ENCODE data around the gene PIGA.
A peak's percentile ranks its signal among the peaks of the same experiment; 100 is the strongest.

PIGA gene, protein sequence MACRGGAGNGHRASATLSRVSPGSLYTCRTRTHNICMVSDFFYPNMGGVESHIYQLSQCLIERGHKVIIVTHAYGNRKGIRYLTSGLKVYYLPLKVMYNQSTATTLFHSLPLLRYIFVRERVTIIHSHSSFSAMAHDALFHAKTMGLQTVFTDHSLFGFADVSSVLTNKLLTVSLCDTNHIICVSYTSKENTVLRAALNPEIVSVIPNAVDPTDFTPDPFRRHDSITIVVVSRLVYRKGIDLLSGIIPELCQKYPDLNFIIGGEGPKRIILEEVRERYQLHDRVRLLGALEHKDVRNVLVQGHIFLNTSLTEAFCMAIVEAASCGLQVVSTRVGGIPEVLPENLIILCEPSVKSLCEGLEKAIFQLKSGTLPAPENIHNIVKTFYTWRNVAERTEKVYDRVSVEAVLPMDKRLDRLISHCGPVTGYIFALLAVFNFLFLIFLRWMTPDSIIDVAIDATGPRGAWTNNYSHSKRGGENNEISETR

DNA sequence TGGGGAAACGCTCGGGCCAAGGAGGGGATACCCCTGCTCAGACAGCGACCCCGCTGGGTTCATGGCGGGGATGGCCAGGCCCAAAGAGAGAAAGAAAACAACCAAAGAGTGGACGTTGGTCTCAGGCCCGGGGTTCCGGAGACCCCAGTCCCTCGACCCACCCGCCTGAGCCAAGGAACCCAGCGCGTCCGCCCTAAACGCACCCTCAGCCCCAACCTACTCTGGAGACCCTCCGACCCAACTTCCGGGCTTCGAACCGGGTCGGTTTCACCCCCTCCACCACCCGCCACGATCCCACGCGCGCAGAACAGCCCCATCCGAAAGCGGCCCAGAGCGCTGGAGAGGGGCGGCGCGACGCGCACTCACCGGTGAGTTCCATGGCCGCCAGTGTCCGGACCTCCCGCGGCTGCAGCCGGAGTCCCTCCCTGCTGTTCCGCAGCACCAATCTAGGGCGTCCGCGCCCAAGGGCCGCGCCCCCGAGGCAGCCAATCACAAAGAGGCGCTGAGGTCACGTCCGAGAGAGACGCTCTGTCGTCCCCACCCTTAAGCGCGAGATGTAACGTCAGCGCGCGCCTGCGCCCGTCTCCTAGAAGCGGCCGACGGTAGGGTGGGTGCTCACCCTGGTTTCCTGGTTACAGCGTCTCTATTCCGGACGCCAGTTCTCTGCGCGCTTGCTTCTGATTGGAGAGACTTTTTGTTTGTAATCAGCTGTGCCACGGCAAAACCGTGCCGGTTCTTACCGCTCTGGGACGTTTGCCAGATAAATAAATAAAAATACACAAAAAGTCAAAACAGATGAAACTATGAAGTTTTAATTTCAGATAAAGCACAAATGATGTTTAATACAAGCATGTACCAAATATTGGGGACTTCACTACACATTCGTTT lies at the start of gene PIGA:
Gene PIGA, minus strand, starts transcription at position 389 of the 888 bp plus-strand sequence. CDS start 3,593 bp downstream, outside the sequence.
- peak; percentile 94 for DNase-seq (ENCODE audit: low spot score)

DNA sequence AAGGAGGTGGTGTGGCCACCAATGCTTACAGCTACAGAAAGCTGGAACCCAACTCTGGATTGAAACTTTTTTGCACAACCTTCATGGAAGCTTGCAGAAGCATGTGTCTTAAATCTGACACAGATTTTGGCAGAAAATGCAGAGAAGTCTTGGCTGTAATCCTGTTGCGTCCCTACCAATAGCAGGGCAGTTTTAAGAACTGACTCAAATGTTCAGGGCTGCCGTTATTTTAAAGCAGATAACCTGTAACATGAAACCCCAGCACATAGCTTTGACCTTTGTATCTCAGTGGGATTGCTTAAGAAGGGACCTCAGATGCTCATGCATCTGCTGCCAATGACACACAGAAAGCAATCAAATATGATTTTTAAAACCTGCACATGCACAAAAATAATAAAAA lies 49.0 kb upstream of the PIGA start, which contains the start of gene VEGFD:
Gene VEGFD, minus strand, starts transcription at position 110 of the 400 bp plus-strand sequence. CDS start 467 bp downstream, outside the sequence.
- no peak for DNase-seq (ENCODE audit: low spot score)

DNA sequence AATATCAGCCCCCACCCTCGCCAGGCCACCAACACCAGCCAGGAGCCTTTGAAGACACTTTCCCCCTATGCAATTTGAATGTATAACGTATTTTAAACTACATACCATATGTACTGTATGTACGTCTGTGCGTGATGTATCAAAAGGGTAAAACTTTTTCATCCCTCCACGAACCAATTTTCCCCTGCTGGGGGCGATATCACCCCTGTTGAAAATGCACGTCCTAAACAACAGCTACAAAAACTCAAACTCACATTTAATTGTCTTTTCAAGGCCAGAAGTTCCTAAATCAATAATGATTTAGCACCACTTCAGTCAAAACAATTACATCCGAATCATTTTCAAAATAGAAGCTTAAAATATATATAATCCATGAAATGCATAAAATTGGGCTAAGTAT lies 47.5 kb upstream of the PIGA start:
- no peak for DNase-seq (ENCODE audit: low spot score)

DNA sequence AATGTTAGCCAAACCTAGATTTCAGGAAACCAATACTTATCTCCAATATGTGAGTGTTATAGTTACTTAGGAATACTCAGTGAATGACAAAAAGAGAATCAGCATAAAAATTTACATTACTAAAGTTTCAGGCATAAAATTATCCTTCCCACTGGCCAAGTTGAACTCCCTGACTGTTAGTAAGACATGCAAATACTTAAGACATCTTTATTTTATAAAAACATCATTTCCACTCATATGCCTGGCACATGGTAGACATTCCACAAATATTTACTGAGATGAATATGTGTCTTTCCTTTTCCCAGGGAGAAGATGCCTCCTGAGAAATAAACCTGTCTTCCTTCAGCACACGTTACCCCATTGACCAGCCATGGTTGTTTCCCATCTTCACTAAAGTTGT lies 41.6 kb upstream of the PIGA start:
- DNase-seq (ENCODE audit: low spot score): no peak

DNA sequence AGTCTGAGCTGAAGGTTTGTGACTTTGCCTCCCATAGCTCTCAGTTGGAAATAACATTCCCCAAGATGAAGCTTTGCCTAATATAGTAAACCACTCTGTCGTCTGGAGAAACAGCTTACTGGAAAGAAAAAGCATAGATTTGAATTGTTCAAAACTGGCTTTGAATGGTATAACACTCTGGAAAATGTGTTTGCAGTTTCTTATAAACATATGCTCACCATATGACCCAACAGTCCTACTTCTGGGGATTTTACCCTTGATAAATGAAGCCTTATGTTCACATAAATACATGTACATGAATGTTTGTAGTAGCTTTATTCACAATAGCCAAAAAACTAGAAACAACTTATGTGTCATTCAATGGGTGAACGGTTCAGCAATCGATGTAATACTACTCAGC lies 38.7 kb upstream of the PIGA start:
- no peak for DNase-seq (ENCODE audit: low spot score)

DNA sequence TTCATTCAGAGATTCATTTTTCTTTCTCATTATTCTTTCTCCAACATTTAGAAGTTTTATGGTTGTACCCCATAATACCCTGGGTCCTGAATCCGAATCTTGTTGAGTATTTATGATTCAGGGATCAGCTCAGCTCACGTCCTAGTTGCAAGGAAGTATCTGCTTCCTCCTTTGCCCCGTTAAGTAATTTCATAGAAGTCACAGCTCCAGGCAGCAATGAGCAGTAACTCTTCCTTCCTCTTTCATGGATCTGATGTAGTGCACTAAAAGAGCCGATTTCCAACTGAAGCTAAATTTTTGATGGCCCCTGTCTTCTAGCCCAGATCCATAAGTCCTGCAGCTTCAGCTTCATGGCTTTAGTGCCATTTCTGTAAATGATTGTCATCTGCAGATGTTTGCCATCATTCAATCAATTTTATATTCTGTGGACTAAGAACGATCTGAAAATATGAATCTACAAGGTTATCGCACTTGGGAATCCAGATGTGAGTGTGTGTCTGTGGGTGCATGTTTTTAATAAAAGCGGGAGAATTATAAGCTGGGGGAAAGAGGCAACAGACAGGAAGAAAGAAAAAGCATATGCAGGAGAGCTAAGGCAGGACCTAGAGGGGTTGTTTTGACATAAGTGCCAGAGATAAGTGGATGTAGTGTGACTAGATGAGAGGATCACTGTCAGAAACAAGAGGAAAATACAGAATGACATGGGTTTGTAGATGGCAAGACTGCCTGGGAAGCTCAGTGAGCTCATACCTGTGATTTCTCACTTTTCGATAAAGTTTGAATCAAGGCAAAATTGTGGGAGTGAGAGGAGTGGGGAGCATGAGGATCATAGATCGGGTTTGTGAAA lies 31.4 kb upstream of the PIGA start:
- DNase-seq (ENCODE audit: low spot score): no peak

DNA sequence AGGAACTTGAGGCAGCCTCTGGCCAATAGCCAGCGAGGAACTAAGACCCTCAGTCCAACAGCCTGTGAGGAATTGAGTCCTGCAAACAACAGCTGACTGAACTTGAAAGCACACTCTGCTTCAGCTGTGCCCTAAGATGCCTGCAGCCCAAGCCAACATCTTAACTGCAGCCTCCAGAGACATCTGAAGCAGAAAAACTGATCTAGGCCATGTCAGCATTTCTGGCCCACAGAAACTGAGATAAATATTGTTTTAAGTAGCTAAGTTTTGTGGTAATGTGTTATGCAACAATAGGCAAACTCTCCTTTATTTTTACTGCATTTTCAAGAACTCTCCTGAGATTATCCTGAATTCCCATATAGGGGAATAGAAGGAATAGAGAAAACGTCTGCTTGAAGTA lies 24.4 kb upstream of the PIGA start:
- DNase-seq (ENCODE audit: low spot score): no peak

DNA sequence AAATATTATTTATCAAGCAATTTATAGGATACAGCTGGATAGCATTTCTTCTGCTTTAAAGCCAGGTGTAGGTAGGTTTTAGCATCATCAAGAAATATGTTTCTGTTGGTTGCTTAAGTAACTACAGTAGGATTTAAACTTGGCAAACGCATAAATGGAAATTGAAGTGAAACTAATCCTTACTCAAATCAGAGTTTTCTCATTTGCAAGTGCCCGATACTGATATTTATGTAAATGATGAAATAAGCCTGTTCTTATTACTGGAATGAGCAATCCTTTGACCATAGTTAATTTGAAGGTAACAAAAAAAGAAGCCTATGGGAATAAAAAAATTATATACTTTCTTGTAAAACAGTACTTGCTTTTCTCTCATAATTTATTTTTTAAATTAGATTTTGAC lies 23.2 kb upstream of the PIGA start:
- no peak for DNase-seq (ENCODE audit: low spot score)

DNA sequence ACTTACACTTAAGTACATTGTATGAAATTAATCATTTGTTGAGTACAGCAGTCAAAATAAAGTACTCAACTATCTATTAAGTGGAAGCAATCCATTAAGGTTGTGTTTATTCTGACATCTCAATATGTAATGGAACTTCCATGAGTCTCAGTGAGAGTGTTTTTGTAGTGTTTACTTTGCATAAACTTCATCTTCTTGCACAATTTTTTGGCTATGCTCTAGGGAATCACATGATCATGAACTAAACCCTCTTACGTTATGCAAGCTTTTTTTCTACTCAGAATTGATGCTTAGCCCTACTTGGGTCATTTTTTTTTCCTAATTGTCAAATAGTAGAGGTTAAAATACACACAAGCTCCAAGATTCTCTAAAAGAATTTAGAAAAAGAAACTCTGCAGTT lies 21.1 kb upstream of the PIGA start:
- no peak for DNase-seq (ENCODE audit: low spot score)

DNA sequence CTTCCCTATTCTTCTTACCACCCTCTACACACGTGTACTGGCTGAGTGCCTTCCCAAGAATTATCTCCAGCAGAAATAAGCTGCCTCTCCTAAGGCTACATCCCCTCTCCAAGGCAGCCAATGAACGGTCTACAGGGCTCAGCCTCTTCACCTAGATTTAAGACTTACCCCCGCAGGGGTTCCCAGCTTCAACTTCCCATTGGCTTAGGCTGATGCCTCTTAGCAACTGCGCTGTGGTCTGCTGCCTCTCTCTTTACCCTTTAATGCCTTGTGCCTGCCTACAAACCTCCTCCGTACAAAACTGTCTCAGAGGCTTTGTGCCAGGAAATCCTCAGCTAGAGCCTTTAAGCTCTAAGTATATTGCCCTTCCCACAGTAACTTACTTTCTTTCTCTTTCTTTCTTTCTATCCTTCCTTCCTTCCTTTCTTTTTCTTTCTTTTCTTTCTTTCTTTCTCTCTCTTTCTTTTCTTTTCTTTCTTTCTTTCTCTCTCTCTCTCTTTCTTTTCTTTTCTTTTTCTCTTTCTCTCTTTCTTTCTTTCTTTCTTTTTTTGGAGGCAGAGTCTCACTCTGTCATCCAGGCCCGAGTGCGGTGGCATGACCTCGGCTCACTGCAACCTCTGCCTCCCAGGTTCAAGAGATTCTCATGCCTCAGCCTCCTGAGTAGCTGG lies 15.1 kb upstream of the PIGA start:
- no peak for DNase-seq (ENCODE audit: low spot score)

DNA sequence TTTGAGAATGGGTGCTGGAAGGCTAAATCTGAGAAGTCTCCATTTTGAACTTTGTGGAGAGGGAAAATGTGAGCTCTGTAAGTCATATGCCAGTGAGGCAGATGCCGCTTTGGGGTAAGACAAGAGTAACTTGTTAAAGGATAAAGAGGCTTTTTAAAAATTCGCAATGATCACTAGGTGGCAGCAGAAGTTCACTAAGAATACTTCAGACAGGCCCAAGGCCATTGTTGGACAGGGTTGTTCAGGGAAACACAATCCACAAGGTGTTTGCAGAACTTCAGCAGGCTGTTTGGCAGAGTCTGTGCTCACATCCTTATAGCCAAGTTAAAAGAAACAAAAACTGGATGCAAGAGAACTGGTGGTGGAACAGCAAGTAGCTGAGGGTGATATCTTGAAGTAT lies 13.7 kb upstream of the PIGA start:
- DNase-seq (ENCODE audit: low spot score): peak; percentile 76

DNA sequence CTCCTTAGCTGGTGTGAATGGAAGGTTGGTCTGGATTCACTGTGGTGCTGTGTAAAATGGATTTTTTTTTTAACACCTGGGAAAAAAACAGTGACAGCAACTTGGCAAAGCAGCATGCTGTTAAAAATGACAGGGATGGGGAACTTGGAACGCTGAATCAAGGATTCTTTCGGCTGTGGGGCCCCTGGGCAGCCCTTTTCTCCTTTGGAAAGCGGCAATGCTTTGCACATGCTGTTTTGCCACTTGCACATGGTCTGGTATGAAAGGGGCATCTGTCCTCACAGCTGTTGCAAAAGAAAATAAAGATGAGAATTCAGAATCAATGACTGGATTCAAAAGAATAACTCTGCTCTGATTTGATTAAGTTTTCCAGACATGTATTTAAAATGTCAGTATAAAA lies 10.7 kb upstream of the PIGA start:
- no peak for DNase-seq (ENCODE audit: low spot score)

DNA sequence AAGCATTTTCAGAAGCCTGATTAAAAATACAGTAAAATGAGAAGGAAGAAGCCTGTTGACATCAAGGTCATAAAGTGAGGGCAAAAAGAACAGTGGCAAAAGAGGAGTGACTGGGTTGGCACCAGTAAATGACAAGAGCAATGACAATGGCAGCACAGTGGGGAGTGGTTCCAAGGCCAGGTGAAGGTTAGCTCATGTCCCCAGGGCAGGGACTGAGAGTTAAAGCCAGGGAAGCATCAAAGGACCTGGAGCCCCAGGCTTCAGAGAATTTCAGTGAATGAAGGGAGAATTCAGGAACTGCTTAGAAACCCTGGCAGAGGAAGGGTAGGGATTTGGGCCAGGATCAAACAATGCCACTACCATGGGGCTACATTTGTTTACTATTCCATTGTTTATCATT lies 8.8 kb upstream of the PIGA start:
- DNase-seq (ENCODE audit: low spot score): no peak

DNA sequence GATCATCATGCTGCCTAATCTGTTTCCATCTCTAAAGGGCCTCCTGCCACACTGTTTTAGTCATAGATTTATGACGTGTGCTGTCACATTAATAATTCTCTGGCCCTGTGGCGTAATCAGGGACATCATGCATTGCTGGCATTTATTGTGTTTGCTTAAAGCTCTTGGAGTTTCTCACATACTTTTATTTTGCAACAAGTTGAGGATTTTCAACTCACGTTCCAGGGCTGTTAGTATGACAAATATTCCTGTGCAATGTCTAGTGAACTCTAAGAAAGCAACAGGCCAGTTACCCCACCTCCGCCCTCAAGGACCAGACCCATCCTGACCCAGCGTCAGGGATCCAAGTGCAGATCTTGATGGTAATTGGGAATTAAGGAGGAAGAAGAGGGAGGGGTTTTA lies 7.8 kb upstream of the PIGA start:
- DNase-seq (ENCODE audit: low spot score): no peak

DNA sequence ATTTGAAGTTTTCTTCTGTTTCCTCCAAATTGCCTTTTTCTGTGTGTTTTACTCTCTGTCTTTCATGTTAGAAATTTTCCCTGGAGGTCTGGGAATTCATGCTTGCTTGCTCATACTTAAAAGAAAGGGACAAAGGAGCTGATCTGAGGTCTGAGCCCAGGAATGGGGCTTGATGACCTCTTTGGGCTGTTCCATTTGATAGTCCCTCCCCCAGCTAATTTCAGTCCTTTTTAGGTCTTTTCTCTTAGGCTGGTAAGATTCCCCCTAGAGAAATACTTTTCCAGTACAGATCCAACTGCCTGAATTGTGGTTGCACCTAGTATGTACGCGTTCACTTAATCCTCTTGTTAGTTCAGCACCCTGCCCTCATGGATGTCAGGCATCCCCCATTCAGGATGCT lies 5.5 kb upstream of the PIGA start:
- no peak for DNase-seq (ENCODE audit: low spot score)

DNA sequence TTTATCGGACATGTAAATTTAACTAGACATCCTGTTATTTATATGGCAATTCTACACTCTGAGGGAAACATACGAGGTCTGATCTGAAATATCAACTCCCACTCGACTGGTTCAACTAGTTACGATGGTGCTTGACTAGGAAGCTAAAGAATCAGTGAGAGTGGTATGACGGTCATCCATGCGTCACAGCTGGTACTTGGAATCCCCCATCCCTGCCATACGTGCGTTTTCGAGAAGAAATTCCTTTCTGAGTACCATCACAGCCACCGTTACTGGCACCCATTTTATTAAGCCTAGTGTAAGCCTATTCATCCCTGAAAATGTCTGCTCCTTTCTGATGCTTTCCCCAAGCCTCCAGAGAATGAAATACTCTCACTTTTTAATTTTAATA lies 695 bp upstream of the PIGA start:
- peak; percentile 26 for DNase-seq (ENCODE audit: low spot score)

DNA sequence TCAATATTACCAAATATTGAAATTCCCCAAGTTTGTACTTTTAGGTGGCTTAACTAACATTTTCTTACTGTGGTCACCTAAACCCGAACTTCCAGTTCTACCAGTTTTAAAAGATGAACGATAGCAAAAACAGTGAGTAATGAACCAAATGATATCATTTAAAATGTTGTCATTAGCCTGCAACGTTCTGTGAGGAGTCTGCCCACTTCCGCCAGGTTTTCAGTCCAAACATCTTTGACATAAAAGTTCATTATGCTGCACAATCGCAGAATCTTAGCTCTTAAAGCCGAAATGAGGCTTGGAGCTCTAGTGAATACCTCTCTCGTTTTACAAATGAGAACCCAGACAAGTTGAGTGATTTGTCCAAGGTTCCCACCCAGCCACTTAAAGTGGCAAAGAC lies 762 bp downstream of the PIGA start:
- no peak for DNase-seq (ENCODE audit: low spot score)

DNA sequence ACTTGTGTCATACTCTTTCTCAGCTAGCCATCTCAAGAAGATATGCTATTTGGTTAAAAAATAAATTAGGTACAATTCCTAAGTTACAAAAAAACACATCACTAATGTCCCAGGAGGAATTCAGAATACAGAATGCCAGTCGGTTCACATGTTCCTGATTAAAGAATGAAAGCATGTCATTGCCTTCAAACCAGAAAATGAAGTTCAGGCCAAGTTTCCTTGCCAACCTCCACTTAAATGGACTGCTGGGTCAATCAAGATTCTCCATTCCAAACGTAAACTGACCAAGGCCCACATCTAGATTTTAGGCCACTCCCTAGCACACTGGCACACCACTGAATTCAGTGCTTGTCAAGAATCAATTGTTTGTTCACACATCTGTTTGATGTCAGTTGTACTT lies 6.5 kb downstream of the PIGA start:
- DNase-seq (ENCODE audit: low spot score): no peak

DNA sequence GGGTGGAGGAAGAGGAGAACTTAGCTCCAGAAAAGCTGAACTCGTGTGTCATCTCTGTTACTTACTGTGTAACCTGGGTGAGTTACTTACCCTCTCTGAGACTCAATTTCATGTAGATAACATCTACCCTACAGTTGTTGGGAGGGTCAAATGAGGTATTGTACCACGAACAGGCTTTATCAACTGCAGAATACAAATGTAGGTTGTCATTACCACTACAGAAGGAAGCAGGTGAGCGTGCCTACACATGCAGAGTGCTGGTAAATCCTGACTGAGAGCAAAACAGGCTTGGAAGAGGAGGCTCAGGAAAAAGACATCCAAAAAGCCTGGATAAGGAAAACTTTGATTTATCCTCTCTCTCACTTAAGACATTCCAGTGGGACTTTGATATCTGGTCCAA lies 7.2 kb downstream of the PIGA start:
- DNase-seq (ENCODE audit: low spot score): no peak

DNA sequence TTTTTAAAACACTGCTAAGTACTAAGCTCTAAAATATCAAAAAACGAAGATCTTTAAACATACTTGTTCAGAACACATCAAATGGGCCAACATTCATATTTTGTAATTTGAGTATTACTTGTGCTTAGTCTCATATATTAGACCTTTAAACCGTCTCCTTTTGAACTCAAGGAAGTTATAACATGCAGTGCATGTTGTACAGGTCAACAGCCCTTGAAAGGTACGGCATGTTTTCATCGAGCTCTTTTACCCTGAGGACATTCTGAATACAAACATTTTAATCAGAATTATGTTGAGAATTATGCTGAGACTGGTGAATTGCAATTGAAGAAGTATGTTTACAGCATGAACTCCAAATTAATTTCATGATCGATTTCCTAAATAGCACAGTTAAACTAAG lies 12.9 kb downstream of the PIGA start:
- DNase-seq (ENCODE audit: low spot score): no peak

DNA sequence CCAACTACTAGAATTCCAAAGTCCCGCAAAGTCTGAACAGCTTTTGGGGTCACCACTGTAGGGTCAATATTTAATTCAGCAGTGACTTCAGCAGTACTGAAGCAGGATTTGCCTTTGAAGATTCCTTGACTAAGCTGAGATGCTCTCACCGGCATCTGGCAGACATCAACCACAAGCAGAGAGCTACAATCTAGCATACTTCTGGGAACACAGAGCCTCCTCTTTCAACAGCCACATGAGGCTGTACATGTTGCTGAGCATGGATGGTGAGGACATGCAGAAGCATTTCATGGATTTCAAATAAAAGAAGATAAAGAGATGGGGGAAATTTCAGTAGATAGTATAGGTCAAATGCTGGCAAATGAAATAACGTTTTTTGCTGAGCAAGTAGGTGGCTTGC lies 13.3 kb downstream of the PIGA start:
- no peak for DNase-seq (ENCODE audit: low spot score)

DNA sequence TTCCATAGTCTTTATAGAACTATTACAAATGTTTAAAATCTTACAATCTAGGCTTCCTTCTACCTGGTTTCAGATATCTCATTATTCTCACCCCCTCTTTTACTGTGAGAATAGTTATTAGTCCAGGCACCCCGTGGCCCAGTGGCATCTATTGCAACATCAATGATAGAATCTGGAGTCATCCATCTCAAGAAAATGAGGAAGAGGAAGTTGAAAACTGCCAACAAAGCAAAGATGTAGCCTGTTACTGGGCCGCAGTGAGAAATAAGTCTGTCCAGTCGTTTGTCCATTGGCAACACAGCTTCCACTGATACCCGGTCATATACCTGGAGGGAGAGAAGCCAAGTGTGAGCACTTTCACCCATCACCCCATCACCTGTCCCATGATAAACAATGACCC lies 13.9 kb downstream of the PIGA start:
- DNase-seq (ENCODE audit: low spot score): no peak
